HepG2 (cell line): ENCODE results near the gene PCSK5. TPM values are rescaled to one million over a fixed set of nuclear protein-coding genes. Genes with fewer than 3 reads are reported as not detected.
A peak's percentile ranks its signal among the peaks of the same experiment; 100 is the strongest.

ENCODE experiments used
- ELF3 ChIP-seq: IDR thresholded peaks from 2 replicates; pipeline ENCODE4 v1.6.1; 2016; ENCODE audit warnings: missing genetic modification reagents, missing compliant biosample characterization
- HNRNPLL ChIP-seq: fragments of 200-400 bp; formaldehyde crosslinking; IDR thresholded peaks from 2 replicates; pipeline ENCODE4 v1.6.1; 2017; ENCODE audit warnings: mild to moderate bottlenecking, low read depth, low read length; ENCODE audit not compliant: poor library complexity, severe bottlenecking
- MBNL3 ChIP-seq: fragments of 250-450 bp; sonication (Bioruptor Pico); conservative IDR thresholded peaks from 2 replicates; pipeline ENCODE4 v1.8.0; 2022; ENCODE audit warnings: mild to moderate bottlenecking, inconsistent platforms
- MTA3 ChIP-seq: sonication (generic); formaldehyde crosslinking; IDR thresholded peaks from 2 replicates; pipeline ENCODE4 v1.4.0; 2020; ENCODE audit warnings: missing genetic modification reagents
- NONO ChIP-seq, 2 experiments: fragments of 450-650 bp in 1 of 2; sonication (generic) in 1 of 2; formaldehyde crosslinking in 1 of 2; IDR thresholded peaks in 1 of 2; conservative IDR thresholded peaks in 1 of 2; 2 replicates each; pipeline versions ENCODE4 v1.6.1 to v1.8.0; 2017 to 2022; ENCODE audit warnings: mild to moderate bottlenecking in 1 of 2, missing genetic modification reagents in 1 of 2, moderate library complexity in 1 of 2
- PAWR ChIP-seq: sonication (generic); formaldehyde crosslinking; IDR thresholded peaks from 2 replicates; pipeline ENCODE4 v1.4.0; 2020; ENCODE audit warnings: missing genetic modification reagents, mild to moderate bottlenecking, borderline replicate concordance
- ZNF143 ChIP-seq: sonication (generic); formaldehyde crosslinking; IDR thresholded peaks from 2 replicates; pipeline ENCODE4 v1.4.0; 2020; ENCODE audit warnings: missing genetic modification reagents
- ZNF446 ChIP-seq: sonication (generic); formaldehyde crosslinking; IDR thresholded peaks from 2 replicates; pipeline ENCODE4 v1.5.0; 2020; ENCODE audit warnings: mild to moderate bottlenecking, missing genetic modification reagents
- ZNF720 ChIP-seq: sonication (generic); formaldehyde crosslinking; IDR thresholded peaks from 2 replicates; pipeline ENCODE4 v1.4.0; 2020; ENCODE audit warnings: missing genetic modification reagents
- ZNF781 ChIP-seq: sonication (generic); formaldehyde crosslinking; IDR thresholded peaks from 2 replicates; pipeline ENCODE4 v1.5.1; 2020; ENCODE audit warnings: borderline replicate concordance, mild to moderate bottlenecking, missing genetic modification reagents; ENCODE audit errors: not compliant biosample characterization
- polyA plus RNA-seq, 8 experiments: library from polyadenylated mRNA; depleted of rRNA in 3 of 8; stranded (reverse) in 7 of 8; unstranded in 1 of 8; fragments of >200 nt; fragmentation: Illumina TruSeq in 4 of 8; extraction: Trizol in 4 of 8; gene quantifications; 2 replicates each; pipeline versions ENCODE4 v1.2.1 to v1.2.3, GENCODE V29; 2011 to 2016; ENCODE audit warnings: low read depth in 4 of 8, missing spikeins in 1 of 8, mixed read lengths in 1 of 8; ENCODE audit not compliant: insufficient read depth in 1 of 8
- total RNA-seq, 5 experiments: library from RNA; depleted of rRNA; stranded (reverse); fragments of >200 nt; fragmentation: Illumina TruSeq; extraction: Trizol; gene quantifications; 2 replicates each; pipeline ENCODE4 v1.2.3, GENCODE V29; 2016; ENCODE audit warnings: low read depth in 1 of 5
- TF ChIP-seq, protein P1 (sequence below), 2 experiments: fragments of 450-650 bp in 1 of 2; sonication (generic) in 1 of 2; formaldehyde crosslinking in 1 of 2; IDR thresholded peaks; 2 replicates each; pipeline versions ENCODE4 v1.6.1 to v1.8.0; 2016 to 2022; ENCODE audit warnings: antibody characterized with exemption in 1 of 2, mild to moderate bottlenecking in 1 of 2, missing genetic modification reagents in 1 of 2
- TF ChIP-seq, protein P2 (sequence below): sonication (generic); formaldehyde crosslinking; IDR thresholded peaks from 2 replicates; pipeline ENCODE4 v1.8.0; 2022; ENCODE audit warnings: missing genetic modification reagents, mild to moderate bottlenecking, moderate library complexity, borderline replicate concordance
- TF ChIP-seq, protein P3 (sequence below): sonication (generic); formaldehyde crosslinking; IDR thresholded peaks from 2 replicates; pipeline ENCODE4 v1.4.0; 2020; ENCODE audit warnings: mild to moderate bottlenecking, low read depth, missing genetic modification reagents
- TF ChIP-seq, protein P4 (sequence below): sonication (generic); formaldehyde crosslinking; IDR thresholded peaks from 2 replicates; pipeline ENCODE4 v1.5.0; 2020; ENCODE audit warnings: missing genetic modification reagents, mild to moderate bottlenecking, borderline replicate concordance

PCSK5 gene
- total and polyA plus RNA-seq, 2 of the 13 experiments (the other 11 are each of a cell fraction or from before 2014, with no cell fraction given), result 0.55 to 0.66 TPM

DNA sequence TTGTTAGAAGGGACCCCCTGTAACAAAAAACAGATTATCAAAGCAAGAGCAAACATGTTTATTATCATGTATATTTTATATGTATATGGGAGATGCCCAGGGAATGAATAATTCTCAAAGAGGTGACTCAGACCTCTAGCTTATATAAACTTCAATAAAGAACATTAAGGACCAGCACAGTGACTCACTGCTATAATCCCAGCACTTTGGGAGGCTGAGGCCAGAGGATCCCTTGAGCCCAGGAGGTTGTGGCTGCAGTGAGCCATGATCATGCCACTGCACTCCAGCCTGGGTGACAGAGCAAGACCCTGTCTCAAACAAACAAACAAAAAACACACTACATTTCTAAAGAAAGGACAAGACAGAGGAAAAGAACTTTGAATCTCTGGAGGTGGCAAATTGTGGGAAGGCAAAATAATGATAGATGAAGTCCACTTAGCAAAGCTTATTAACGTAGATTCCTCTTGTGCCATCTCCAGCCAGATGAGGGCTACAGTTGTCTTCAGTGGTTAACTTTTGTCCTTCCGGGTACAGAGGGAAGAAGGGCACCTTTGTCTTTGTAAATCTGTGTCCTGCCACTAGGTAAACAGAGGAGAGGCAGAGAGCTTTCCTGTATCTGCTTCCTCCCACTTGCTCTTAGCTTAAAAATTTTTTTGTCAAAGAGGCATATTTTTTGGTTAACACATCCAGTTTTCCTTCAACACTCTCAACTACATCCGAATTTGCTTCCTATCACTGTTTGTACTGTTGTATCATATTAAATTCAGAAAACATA is 511.3 kb downstream of the PCSK5 start (continued):
- TF ChIP-seq, protein P1, sequence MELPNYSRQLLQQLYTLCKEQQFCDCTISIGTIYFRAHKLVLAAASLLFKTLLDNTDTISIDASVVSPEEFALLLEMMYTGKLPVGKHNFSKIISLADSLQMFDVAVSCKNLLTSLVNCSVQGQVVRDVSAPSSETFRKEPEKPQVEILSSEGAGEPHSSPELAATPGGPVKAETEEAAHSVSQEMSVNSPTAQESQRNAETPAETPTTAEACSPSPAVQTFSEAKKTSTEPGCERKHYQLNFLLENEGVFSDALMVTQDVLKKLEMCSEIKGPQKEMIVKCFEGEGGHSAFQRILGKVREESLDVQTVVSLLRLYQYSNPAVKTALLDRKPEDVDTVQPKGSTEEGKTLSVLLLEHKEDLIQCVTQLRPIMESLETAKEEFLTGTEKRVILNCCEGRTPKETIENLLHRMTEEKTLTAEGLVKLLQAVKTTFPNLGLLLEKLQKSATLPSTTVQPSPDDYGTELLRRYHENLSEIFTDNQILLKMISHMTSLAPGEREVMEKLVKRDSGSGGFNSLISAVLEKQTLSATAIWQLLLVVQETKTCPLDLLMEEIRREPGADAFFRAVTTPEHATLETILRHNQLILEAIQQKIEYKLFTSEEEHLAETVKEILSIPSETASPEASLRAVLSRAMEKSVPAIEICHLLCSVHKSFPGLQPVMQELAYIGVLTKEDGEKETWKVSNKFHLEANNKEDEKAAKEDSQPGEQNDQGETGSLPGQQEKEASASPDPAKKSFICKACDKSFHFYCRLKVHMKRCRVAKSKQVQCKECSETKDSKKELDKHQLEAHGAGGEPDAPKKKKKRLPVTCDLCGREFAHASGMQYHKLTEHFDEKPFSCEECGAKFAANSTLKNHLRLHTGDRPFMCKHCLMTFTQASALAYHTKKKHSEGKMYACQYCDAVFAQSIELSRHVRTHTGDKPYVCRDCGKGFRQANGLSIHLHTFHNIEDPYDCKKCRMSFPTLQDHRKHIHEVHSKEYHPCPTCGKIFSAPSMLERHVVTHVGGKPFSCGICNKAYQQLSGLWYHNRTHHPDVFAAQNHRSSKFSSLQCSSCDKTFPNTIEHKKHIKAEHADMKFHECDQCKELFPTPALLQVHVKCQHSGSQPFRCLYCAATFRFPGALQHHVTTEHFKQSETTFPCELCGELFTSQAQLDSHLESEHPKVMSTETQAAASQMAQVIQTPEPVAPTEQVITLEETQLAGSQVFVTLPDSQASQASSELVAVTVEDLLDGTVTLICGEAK (IDR thresholded peaks at IDR 0.05), result no peak
- TF ChIP-seq, protein P1 (CRISPR knock-in tag; IDR thresholded peaks at IDR 0.05), result no peak
- peak; percentile 99 for TF ChIP-seq ELF3 (CRISPR knock-in tag)
- no peak for TF ChIP-seq ZNF143 (CRISPR knock-in tag)
- no peak for TF ChIP-seq PAWR (CRISPR knock-in tag)
- no peak for TF ChIP-seq ZNF446
- TF ChIP-seq, protein P2, sequence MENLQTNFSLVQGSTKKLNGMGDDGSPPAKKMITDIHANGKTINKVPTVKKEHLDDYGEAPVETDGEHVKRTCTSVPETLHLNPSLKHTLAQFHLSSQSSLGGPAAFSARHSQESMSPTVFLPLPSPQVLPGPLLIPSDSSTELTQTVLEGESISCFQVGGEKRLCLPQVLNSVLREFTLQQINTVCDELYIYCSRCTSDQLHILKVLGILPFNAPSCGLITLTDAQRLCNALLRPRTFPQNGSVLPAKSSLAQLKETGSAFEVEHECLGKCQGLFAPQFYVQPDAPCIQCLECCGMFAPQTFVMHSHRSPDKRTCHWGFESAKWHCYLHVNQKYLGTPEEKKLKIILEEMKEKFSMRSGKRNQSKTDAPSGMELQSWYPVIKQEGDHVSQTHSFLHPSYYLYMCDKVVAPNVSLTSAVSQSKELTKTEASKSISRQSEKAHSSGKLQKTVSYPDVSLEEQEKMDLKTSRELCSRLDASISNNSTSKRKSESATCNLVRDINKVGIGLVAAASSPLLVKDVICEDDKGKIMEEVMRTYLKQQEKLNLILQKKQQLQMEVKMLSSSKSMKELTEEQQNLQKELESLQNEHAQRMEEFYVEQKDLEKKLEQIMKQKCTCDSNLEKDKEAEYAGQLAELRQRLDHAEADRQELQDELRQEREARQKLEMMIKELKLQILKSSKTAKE (CRISPR knock-in tag), result no peak
- TF ChIP-seq NONO (IDR thresholded peaks at IDR 0.05), result no peak
- no peak for TF ChIP-seq NONO (CRISPR knock-in tag; conservative IDR thresholded peaks at IDR 0.05)
- no peak for TF ChIP-seq MBNL3 (CRISPR knock-in tag)
- no peak for TF ChIP-seq ZNF781 (CRISPR knock-in tag)
- TF ChIP-seq MTA3, result no peak
- no peak for TF ChIP-seq ZNF720
- TF ChIP-seq, protein P3, sequence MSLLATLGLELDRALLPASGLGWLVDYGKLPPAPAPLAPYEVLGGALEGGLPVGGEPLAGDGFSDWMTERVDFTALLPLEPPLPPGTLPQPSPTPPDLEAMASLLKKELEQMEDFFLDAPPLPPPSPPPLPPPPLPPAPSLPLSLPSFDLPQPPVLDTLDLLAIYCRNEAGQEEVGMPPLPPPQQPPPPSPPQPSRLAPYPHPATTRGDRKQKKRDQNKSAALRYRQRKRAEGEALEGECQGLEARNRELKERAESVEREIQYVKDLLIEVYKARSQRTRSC, result no peak
- no peak for TF ChIP-seq HNRNPLL
- TF ChIP-seq, protein P4, sequence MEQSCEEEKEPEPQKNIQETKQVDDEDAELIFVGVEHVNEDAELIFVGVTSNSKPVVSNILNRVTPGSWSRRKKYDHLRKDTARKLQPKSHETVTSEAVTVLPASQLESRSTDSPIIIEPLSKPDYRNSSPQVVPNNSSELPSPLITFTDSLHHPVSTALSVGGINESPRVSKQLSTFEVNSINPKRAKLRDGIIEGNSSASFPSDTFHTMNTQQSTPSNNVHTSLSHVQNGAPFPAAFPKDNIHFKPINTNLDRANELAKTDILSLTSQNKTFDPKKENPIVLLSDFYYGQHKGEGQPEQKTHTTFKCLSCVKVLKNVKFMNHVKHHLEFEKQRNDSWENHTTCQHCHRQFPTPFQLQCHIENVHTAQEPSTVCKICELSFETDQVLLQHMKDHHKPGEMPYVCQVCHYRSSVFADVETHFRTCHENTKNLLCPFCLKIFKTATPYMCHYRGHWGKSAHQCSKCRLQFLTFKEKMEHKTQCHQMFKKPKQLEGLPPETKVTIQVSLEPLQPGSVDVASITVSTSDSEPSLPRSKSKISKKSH (CRISPR knock-in tag), result no peak
